RKO (cell line): Measurements from ENCODE around the gene HS1BP3.

ENCODE experiments used
- DNase-seq: peaks from one replicate; pipeline ENCODE4 v3.0.0-alpha.2; 2016; ENCODE audit warnings: low spot score

Gene HS1BP3

DNA sequence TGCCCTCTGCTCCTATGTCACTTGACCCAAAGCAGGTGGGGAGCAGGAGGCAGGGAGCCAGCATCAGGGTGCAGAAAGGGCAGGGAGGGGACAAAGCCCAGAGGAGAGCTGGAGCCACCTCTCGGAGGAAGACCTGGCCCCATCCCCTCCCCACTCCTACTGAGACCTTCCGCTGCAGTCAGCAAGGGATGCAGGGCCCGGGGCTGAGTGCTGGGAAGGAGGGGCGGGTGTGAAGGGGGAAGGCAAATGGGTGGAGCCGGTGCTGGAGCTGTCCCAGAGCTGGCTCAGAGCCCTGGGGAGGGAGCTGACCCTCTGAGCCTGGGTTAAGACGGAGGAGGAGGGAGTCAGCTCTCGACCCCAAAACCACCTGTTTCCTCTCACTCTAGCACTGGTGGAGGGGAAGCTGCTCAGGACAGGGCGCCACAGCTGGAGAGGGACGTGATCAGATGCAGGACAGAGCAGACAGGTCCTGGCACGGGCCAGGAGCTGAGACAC lies 33.8 kb downstream of the HS1BP3 start:
- DNase-seq: no peak

DNA sequence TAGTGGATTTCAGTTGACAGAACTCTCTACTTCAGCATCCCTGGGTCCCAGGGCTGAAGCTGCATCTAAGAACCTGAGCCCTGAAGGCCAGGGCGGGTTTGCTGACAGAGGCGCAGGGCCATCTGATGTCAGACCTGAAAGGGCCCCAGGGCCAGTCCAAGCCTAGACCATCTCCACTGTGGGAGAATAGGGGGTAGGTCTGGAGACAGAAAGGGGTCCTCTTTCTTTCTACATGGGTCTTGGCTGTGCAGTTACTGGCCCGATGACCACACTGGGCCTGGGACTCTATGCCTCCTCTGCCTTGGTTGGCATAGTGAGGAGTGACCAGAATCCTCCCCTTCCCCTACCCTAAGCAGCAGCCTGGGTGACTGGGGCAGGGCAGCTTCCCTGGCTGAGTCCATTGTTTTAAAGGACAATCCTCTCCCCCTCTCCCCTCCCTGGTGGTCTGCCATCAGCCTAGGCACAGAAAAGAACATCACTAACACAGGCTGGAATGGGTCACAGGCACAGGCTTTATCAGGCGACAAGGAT lies 34.5 kb downstream of the HS1BP3 start:
- DNase-seq: no peak

GRCh38 chr2:20615466-20616241 lies 35.2 kb downstream of the HS1BP3 start:
- DNase-seq: no peak

- no peak for DNase-seq
These were observed 35.8 kb downstream of the HS1BP3 start for GRCh38 chr2:20615068-20615465.

DNA sequence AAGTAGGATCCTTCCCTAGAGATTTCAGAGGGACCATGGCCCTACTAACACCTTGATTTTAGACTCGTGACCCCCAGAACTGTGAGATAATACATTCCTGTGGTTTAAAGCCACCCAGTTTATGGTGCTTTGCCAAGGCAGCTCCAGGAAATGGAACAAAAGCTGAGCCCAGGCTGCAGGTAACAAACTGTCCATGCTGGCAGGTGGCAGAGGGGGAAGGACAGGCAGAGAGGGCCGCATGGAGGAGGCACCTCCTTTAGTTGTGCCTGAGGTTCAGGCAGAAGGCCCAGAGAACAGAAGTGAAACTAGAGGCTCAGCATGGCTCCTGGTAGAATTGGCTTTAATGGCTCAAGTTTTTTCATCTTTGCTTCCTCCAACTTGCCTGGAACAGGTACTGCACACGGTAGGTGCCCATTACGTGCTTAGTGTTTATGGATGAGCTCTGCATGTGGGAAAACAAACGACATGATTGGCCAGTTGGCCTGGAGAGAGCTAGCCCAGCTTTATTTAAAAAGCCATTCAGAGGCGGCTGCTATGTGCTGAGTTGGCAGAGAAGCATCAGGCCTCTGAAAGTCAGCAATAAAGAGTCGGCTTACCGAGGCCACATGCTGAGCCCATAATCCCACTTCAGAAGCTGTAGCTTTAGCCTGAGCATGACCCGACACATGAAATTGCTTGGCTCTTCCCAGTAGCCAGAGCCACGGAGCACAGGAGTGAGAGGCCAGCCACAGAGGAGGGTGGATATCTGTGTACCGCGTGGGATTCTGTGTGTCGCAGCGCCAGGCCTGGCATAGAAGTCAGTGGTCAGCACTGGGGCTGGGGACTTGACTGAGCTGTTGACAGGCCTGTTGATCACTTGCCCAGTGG lies 36.5 kb downstream of the HS1BP3 start:
- no peak for DNase-seq

DNA sequence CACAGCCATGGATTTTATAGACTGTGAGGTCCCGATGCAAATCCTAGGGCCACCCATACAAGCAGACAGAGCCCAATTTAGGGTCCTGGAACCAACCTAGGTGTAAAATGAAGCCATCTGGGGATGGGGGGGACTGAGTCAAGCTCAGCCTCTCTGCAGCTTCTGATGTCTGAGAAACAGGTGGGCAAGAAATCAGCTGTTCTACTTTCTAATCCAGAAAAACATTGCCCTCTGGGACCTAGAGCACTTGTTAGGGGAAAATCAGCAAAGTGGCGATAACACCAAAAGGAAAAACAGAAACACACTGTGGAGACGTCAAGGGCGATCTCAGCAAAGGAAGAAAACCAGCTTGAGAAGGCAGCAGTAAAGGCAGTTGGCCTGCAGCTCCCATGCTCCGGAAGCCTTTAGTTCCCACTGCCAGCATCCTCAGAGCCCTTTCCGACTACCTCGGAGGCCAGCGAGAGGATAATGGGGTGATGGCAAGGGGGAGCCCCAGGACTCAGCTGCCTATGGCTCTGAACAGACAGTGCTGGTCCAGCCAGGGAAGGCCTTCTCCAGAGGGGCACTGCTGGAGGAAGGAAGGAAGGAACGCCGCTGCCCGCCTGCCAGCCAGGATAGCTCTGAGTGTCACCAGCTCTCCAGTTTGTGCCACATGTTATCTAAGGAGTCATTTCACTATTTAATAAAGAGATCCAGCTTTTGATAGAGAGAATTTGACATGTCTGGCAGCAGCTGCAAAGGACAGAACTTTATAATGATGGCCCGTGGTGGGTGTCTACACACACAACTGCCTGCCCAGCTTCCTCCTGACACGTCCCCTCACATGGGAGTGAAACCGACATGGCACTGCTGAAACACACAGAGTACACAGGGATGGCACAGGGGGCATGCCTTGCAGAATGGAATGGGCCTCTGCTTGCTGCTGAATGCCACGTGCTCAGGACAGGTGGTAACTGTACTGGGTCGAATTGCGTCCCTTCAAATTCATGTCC lies 37.7 kb downstream of the HS1BP3 start:
- DNase-seq: no peak

DNA sequence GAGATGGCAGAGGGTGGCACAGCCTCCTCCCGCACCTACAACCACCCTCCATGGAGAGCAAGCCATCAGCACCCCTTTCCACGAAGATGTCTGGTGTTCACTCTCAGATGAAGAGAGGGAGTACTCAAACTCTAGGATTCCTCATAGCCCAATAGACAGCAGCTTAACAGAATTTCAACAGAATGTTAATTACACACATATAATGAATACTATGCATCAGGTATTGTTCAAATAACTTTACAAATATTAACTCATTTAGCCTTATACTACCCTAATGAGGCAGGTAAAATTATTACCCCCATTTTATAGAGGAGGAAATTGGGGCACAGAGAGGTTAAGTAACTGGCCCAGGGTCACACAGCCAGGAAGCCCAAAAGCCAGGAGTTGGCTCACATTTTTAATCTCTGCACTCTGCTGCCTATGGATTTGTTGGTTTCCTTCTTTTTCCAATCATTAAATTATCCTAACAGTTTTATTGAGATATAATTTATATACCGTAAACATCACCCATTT lies 39.0 kb downstream of the HS1BP3 start:
- no peak for DNase-seq

DNA sequence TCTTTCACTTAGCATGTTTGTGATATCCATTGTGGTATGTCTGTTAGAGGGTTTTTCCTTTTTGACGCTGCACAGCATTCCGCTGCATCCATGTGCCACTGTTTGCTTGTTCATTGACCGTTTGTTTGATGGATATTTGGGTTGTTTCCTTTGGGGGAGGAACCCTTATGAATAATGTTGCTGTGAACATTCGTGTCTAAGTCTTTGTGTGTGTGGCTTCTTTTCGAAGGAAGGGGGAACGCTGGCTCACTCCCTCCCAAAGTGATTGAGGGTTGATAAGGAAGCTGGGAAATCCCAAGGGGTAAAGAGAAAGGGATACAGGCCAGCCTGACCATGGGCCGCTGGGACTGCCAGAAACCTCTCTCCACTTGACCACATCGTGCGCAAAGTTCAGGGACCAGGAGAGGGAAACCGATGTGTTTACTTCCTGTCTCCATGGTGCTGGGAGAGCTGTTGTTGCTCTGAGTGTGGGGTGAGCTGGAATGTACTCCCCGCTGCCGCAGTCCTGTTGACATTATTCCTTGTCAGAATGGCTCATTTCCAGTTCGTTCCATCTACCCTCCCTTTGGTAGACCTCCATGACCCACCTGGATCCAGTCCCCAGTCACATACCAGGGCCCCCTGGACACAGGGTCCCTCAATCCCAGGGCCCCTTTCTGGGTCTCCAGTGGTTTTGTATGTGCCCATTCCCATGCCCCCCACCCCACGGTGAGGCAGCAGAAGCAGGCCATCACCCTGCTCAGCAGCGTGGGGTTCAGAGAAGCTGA lies 39.6 kb downstream of the HS1BP3 start:
- DNase-seq: no peak

DNA sequence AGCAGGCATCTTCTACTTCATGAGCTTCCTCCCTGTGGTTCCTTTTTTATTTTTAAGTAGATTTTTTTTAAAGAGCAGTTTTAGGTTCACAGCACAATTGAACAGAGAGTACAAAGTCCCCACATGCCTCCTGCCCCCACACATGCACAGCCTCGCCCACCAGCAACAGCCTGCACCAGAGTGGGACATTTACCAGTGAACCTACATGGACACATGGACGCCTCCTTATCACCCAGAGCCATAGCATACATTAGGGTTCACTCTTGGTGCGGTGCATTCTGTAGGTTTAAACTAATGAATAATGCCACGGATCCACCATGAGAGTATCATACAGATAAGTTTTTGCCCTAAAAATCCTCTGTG lies 40.9 kb downstream of the HS1BP3 start:
- no peak for DNase-seq

DNA sequence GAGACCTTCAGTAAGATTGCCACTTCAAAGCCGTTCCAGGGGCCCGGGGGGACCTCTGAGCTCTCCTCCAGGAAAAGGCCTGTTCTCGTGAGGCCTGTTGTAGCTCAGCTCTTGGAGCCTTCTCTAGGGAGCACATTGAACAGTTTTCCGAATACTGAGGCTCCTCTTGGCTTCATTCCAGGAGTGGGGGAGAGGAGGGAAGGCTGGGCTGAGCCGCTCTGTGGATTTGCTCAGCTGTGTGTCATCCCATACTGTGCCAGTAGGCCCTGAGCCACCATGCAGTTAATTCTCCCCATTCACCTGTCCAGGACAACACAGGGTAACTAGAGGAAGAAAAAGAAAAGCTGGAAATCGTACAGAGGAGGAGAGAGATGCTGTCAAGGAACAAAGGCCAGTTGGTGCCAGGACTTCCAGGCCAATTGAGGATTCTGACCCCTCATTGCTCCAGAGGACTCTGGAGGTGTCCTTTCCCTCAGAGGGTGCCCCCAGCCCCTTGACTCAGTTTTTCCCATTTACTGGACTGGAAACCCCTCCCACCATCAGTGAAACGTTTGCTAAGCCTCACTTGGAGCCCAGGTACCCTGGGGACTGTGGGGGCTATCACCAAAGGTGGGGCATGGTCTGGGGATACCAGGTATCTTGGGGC lies 41.4 kb downstream of the HS1BP3 start:
- no peak for DNase-seq

- no peak for DNase-seq
These were observed 42.1 kb downstream of the HS1BP3 start for GRCh38 chr2:20608666-20609348.

- DNase-seq: no peak
These were observed 43.5 kb downstream of the HS1BP3 start for GRCh38 chr2:20607446-20607845.

DNA sequence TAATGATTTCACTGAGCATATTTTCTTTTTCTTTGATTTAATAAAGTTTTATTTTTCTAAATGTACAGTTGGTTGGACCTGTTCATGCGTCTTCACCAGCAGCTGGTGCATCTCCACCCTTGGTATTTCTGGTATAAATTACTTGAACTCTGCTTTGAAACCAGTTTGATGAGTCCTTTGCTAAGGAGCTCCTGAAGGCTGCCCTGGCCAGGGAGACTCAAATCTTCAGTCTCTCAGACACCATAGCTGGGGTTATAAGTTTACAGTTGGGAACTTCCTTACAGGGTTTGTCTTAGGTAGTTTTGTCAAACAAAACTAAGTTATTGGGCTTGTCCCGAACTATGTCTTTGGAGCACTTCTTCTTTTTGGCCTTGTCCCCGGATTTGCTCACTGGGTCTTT lies 44.7 kb downstream of the HS1BP3 start:
- DNase-seq: no peak

DNA sequence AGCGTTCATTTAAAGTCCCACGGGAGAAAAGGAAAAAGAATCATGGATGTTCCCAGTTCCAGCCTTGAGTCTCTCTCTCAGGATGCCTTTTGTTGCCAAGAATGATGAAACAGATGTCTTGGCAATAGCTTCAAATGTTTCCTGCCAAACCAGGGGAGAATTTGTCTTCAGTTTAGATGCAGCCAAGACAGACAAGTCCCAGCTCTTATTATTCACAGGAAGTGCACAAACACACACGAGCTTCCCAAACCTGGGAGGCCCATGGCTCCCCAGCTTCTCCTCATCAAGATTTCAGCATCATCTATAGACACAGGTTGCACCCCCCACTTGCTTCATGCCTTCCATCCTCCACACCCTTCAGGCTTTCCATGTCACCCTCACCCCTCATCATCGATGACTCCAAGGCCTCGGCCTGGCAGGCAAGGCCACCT lies 45.9 kb downstream of the HS1BP3 start:
- DNase-seq: no peak

GRCh38 chr2:20604401-20604911 lies 46.4 kb downstream of the HS1BP3 start:
- no peak for DNase-seq

DNA sequence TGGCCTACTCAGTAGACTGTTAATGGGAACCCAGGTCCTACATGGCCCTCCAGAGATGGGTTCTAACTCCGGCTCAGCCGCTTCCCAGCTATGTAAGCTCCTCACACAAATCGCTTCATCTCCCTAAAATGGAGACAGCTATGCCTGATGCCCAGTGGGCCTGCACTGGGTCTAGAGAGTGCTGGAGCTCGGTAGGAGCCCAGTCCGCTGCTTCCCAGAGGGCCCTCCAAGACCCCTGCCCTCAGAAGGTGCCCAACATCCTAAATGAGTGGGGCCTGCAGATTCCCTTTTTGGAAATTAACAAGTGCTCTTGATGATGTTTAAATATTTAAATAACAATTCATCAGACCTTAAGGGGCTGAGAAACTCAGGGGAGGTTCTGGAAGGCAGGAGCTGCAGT lies 47.1 kb downstream of the HS1BP3 start:
- DNase-seq: no peak

DNA sequence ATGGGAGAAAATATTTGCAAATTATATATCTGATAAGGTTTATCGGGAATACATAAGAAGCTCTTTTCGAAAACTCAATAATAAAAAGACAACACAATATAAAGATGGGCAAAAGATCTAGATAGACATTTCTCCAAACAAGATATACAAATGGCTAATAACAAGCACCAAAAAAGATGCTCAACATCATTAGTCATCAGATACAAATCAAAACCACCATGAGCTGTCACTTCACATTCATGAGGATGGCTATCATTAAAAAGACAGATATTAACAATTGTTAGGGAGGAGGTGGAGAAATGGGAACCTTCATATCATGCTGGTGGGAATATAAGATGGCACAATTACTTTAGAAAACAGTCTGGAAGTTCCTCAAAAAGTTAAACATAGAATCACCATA lies 48.1 kb downstream of the HS1BP3 start:
- DNase-seq: no peak

DNA sequence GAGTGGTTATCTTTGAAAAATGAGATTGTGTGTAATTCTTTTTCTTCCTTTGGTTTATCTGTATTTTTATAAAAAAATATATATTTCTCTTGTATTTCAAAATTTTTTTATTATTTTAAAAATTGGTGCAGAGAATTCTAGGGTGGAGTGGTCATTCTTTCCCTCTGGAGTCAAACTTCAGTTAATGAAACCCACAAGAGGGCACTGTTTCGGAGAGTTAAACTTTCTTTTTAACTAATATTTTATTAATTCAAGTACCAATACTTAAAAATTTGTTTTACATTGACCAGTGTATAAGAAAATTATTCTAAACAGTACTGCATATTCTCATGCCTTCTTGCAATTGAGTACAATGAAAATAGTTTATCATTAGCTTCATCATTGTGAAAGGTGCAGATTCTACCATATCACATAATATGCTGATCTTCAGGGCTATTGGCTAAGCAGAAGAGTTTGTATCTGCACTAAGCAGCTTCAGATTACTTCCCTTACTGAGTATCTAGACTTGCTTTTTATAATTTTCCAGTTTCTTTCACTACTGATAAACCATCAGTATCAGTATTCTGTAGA lies 50.1 kb downstream of the HS1BP3 start:
- no peak for DNase-seq

DNA sequence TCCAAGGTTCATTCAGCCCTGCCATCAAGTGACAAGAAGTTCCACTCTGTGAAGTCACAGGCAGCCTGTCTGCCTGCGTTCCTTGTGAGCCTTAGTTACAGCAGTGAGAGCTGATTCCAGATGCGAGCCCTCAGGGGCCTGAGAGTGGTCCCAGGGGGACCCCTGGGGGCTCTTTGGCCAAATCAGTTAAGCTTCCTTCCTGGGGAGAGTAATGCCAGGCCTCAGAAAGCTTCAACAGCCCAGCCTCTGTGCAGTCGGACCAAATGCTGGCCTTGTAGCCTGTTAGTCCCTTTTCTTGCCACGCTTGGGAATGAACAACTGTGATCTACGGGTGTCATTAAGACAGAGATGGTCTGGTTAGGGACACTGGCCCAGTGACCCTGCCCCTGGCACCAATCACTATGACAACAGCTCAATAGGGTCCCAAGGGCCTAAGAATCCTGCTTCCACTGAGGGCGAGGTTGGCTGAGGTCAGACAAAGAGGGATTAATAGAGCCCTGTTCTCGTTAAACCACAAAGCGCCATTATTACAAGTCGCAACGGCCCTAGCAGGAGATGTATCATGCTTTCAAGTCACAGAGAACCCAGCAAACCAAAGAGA lies 50.9 kb downstream of the HS1BP3 start:
- DNase-seq: no peak
